Mucosa of gallbladder (tissue), 1 donor: Measurements from ENCODE around the gene KRTAP4-9. TPM values are rescaled to one million over a fixed set of nuclear protein-coding genes. Genes with fewer than 3 reads are reported as not detected.
"Not testable (repeated sequence)": the region's sequence is repeated elsewhere in the genome, so short reads cannot be mapped to it uniquely, and the experiment has no call there.

Experiments
- DNase-seq: peaks from one replicate; pipeline ENCODE4 v3.0.0-alpha.2; 2020; ENCODE audit warnings: low spot score
- total RNA-seq: library from RNA; stranded (reverse); gene quantifications from one replicate; pipeline ENCODE4 v1.2.1, GENCODE V29; 2021
- donor health status: DM: no; HTN: no; CAD: no.

Gene KRTAP4-9
- not detected for total RNA-seq

DNA sequence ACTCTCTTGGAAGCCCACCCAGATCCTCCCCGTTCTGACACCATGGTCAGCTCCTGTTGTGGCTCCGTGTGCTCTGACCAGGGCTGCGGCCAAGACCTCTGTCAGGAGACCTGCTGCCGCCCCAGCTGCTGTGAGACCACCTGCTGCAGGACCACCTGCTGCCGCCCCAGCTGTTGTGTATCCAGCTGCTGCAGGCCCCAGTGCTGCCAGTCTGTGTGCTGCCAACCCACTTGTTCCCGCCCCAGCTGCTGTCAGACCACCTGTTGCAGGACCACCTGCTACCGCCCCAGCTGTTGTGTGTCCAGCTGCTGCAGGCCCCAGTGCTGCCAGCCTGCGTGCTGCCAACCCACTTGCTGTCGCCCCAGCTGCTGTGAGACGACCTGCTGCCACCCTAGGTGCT is at the start of gene KRTAP4-9:
Gene KRTAP4-9 (plus strand): TSS at position 43 of the 400 bp plus-strand sequence. CDS start 0 bp downstream, at position 43.
- not testable (repeated sequence) for DNase-seq

DNA sequence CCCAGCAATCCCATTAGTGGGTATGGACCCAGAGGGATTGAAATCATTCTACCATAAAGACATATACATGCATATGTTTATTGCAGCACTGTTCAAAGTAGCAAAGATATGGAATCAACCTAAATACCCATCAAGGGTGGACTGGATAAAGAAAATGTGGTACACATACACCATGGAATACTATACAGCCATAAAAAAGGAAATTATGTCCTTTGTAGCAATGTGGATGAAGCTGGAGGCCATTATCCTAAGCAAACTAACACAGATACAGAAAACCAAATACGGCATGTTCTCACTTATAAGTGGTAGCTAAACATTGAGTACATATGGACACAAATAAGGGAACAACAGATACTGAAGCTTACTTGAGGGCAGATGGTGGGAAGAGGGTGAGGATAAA is 47.6 kb upstream of the KRTAP4-9 start:
- no peak for DNase-seq

DNA sequence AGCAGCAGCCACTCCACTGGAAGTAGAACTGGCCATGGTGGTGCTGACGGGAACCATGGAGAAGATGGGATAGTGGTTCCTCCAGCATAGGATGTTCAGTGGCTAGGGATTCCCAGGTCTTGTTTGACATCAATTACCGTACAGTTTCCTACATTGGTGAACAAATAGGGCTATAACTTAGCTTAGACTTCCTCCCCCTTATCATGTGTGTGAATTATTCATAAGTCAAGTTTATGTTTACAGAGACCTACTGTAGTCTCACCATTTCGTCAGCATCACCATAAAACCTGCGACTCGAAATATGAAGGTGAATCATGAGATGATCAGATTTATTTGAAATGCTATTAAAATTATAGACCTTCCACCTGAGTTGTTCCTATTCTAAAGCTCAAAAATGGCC is 46.4 kb upstream of the KRTAP4-9 start:
- no peak for DNase-seq

DNA sequence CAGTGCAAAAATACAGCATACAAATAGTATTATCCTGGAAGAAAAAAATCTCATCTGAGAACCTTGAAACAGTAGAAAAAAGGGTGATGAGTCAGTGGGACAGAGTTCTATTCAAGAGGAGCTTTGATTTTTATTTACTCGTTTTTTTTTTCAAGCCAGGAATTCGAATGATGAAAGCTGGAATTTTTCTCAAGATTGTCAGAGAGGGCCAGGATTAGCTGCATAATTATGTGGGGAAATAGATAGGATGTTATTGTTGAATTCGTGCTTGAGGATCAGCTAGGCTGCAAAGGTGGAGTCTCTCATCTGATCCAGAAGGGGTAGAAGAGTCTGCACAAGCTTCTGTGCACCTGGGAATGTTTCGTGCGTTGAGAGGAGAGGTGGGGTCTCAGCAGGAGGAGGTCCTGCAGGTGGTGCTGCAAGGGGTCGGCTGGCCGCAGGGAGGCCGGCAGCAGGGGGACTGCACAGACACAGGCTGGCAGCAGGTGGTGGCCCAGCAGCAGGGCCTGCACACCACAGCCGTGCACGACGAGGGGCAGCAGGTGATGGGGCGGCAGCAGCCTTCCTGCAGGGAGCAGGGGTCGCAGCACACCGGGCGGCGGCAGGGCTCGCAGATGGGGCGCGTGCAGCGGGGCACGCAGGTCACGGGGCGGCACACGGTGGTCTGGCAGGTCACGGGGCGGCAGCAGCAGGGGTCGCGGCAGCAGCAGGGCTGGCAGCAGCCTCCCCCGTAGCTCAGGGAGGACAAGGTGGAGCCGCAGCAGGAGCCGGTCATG is 45.7 kb upstream of the KRTAP4-9 start:
- DNase-seq: not testable (repeated sequence)

DNA sequence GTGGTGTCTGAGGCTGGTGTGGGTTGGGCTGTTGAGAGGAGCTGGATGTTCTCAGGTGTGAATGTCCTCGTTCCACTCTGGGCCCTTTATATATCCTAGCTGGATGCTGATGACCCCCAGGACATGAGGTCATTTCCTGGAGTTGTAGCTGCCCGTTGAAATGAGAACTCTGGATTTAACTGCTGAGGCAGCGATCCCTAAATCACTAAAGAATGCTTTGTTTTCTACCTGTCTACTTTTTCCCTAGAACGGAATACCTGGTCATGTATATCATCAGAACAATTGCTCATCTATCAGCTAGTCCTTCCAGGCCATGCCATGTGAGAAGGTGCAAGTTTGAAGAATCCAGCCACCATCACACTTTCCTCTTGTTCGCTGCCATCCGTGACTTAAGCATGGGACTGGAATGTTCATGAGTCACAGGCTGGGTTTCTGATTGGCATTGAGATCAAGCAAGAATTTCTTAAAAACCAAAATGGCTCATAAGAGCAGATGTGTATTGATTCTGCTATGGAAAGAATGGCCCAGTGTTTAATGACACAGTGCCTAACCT is 45.1 kb upstream of the KRTAP4-9 start, which contains the start of gene KRTAP2-3:
Gene KRTAP2-3 (minus strand): TSS at position 63 of the 553 bp plus-strand sequence. CDS start 64 bp downstream, outside the sequence.
- no peak for DNase-seq

DNA sequence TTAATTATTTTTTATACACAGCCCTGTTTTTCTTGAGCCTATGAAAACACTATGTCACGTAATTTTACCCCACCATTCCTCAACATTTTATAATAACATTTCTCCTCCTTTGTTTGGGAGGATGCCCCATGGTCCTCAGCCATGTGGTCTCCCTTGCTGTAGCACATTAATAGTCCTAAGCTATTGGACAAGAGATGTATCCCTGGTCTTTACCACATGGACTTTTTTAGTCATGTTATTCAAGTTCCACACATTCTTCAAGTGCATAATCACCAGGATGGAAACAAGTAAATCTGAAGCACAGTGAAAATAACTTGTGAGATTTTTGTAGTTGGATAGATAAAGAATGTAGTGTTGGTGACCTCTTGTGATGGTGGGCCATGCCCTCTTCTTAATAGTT is 43.2 kb upstream of the KRTAP4-9 start:
- DNase-seq: no peak

DNA sequence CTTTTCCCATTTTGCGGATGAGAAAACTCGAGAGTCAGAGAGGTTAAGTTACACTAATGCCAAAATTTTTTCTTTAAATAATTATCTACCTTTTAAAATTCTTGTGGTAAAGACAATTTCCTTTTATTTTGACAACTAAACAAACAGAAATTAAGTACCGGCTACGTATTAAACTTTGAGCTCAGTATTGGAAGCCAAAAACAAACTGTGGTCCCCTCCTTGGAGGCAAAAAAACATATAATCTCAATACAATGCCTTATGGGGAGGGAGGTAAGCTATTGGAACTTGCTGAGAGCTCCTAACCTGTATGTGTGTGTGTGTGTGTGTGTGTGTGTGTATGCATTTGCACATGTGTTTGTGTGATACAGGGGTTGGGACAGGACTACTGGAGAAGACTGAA is 41.7 kb upstream of the KRTAP4-9 start:
- DNase-seq: no peak

DNA sequence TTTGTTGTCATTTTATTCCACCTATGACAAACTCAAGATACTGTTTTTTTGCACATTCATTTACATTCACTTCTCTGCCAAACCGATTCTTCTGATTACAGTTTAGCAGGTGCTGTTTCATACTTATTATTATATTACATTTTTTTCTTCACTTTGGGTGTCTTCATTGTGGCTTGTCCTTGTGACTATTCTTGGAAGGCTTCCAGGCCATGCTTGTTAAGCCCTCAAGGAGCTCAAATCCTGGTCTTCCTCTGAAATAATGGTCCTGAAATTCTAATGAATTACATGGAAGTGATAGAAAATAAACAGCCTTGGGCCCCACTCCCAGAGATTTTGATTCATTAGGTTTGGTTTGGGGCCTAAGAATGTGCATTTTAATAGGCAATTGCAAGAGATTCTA is 40.9 kb upstream of the KRTAP4-9 start:
- DNase-seq: no peak

DNA sequence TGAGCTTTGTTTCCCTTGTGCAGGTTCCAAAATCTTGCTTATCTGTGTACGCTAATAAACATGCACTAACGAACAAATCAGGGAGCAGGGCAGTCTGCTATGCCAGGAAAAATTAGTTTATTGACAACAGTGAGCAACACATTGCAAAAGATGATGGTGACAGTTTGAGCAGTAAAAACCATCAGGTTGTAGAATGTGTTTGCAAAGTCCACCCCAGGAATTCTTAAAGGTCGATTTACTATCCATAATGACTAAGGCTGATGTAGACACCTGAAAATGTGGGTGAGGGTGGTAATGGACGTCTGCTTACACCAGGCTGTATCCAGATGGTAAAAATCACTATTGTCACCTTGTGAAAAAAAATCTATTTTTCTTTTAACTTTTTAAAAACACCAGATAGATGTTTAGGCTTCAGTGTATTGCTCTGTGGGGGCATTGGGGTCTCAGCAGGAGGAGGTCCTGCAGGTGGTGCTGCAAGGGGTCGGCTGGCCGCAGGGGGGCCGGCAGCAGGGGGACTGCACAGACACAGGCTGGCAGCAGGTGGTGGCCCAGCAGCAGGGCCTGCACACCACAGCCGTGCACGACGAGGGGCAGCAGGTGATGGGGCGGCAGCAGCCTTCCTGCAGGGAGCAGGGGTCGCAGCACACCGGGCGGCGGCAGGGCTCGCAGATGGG is 40.0 kb upstream of the KRTAP4-9 start:
- not testable (repeated sequence) for DNase-seq

DNA sequence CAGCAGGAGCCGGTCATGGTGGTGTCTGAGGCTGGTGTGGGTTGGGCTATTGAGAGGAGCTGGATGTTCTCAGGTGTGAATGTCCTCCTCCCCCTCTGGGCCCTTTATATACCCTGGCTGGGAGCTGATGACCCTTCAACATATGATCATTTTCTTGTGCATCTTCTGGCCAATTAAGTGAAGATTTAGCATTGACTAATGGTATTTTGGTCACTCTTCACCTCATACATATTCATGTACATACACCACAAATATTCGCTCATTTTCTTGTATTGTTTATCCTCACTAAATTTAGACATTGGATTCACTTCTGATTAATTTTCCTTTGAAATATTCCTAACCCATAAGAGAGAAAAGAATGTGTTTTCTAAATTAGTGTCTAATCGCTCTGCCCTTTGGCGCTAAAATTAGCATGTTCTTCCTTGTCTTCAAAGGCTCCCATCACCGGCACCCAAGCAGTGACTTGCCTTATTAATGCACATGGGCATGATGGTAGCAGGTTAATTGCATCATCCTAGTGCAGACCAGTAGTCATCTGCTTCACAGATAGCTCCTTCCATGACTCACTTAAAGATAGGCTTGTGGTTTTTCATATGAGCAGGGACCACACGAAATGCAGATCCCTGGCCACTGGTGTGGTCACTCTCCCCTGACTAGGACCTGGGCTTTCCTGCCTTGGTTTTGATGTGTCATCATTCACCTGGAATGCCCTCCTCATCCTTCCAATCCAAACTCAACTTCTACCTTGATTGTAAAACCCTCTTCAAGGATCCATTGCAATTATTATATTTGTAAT is 39.2 kb upstream of the KRTAP4-9 start, which contains the start of gene KRTAP2-4:
Gene KRTAP2-4 (minus strand): TSS at position 51 of the 796 bp plus-strand sequence. CDS start 34 bp downstream, at position 17.
- DNase-seq: no peak

DNA sequence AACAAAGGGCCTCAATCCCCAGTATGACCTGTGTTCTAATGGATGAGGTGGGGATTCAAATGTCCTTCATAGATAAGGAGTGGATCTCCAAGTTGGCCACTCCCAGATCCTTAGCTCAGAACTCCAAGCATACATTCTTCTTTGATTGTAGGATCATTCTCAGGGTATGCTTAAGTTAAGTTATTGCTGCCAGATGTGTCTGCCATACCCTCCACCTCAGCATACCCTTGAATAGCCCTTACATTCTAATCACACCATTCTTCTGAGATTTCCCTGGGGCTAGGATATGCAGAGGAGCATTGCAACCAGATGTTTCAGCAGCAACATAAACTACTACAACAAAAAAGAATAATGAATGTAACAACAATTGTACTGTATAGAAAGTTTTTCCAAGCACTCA is 37.9 kb upstream of the KRTAP4-9 start:
- DNase-seq: no peak

DNA sequence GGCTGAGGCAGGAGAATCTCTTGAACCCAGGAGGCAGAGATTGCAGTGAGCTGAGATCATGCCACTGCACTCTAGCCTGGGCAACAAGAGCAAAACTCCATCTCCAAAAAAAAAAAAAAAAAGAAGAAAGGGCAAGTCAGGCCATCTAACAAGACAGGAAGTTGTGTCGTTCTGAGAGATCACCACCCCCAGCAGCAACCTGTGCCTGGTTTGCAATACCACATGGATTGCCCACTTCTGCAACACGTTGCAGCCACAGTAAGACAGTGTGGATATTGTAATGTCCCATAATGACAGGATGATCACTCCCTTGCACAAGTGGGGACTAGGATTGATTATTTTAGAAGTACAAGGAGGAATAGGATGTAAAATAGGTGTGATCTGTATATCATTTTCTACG is 36.2 kb upstream of the KRTAP4-9 start:
- DNase-seq: no peak

DNA sequence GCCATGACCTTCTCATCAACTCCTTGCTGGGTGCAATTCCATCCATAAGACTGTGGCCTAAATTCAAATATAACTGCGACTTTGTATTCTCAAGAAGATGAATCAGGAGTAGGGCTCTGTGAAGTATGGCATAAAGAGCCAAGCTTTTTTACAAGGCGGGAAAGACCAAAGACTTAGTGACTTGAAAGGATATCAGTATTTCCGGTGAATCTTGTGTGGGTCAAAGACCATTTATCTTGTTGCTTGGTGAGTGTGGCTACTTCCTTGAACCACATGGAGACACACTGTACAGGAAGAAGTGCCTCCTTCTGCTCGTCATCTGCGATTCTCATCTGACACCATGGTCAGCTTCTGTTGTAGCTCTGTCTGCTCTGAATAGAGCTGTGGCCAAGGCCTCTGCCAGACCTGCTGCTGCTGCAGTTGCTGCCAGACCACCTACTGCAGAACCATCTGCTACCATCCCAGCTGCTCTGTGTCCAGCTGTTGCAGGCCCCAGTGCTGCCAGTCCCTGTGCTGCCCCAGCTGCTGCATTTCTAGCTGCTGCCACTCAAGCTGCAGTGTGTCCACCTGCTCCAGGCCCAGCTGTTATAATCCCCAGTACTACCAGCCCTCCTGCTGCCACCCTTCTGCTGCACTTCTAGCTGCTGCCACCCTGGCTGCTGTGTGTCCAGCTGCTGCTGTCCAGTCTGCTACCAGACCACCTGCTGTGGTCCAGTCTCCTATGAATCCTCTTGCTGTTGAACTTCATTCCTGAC is 33.4 kb upstream of the KRTAP4-9 start:
- DNase-seq: no peak

DNA sequence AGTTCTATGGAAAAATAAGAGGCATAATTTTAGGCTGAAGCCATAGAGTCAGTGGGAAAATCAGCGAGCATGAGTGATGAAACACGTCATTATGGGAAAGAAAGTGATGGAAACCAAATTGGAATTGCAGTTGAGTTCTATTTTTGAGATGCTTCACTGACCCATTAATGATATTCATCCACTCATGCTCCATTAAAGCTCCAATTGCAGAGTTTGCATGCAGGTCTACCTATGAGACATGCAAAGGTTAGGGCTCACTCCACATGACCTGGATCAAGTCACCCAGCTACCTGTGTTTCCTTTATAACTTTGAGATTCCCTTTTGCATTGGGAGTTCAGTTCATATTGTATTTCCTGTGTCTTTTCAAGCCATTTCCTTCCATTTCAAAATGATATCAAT is 31.5 kb upstream of the KRTAP4-9 start:
- no peak for DNase-seq

DNA sequence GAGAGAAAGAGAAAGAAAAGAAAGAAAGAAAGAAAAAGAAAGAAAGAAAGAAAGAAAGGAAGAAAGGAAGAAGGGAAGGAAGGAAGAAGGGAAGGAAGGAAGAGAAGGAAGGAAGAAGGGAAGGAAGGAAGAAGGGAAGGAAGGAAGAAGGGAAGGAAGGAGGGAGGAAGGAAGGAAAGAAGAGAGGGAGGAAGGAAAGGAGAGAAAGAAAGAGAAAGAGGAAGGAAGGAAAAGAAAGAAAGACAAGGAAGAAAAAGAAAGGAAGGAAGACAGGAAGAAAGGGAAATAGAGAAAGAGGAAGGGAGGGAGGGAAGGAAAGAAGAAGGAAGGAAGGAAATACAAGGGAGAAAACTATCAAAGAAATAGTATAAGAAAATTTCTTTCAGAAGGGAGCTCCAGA is 28.4 kb upstream of the KRTAP4-9 start:
- no peak for DNase-seq

DNA sequence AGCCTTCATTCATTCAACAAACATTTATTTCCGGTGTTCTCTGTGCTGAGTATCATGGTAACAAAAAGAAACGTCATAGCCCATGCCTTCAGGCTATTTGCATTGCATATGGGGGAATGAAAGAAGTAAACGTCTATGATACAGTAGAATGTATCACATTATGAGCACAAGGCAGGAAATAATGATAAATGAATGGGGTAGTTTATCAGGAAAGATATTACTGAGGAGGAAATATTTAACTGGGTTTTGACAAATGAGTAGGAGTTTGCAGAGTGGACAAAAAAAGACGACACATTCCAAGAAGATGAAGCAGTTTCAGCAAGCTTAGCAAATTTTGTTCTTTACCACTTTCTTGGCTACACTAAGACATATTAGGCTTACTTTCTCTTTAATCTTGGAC is 22.6 kb upstream of the KRTAP4-9 start:
- DNase-seq: no peak

DNA sequence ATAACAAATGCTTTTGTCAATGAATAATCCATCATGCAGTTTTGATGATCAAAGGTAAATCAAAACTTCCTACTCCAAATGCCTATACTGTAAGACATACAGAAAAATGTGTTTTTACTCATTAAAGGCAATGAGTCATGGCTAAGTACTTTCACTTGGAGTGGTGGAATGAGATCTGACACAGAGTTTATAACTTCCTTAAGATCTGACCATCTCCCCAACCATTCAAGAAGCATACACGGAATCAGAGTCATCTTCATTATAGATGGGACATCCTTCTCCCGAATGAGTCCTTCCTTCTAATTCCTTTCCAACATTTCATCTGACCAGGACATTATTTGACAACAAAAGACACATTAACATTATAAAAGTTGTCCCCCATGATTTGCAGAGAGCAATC is 21.8 kb upstream of the KRTAP4-9 start:
- DNase-seq: not testable (repeated sequence)

DNA sequence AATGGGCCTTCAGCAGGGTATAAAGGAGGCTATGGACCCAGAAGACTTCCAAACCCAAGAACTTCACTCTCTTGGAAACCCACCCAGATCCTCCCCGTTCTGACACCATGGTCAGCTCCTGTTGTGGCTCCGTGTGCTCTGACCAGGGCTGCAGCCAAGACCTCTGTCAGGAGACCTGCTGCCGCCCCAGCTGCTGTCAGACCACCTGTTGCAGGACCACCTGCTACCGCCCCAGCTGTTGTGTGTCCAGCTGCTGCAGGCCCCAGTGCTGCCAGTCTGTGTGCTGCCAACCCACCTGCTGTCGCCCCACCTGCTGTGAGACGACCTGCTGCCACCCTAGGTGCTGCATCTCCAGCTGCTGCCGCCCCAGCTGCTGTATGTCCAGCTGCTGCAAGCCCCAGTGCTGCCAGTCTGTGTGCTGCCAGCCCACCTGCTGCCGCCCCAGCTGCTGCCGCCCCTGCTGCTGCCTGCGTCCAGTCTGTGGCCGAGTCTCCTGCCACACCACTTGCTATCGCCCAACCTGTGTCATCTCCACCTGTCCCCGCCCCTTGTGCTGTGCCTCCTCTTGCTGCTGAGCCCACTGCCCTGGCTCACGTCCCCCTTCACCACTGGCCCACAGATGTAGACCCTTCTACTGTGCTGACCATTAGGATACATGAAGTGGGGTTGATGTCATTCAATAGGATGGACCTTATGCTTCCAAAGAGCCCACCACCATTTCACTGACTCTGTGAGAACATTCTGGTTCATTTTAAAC is 20.9 kb upstream of the KRTAP4-9 start, which contains the start of gene KRTAP4-7:
Gene KRTAP4-7 (plus strand): TSS at position 51 of the 757 bp plus-strand sequence. CDS start 57 bp downstream, at position 108.
- not testable (repeated sequence) for DNase-seq

DNA sequence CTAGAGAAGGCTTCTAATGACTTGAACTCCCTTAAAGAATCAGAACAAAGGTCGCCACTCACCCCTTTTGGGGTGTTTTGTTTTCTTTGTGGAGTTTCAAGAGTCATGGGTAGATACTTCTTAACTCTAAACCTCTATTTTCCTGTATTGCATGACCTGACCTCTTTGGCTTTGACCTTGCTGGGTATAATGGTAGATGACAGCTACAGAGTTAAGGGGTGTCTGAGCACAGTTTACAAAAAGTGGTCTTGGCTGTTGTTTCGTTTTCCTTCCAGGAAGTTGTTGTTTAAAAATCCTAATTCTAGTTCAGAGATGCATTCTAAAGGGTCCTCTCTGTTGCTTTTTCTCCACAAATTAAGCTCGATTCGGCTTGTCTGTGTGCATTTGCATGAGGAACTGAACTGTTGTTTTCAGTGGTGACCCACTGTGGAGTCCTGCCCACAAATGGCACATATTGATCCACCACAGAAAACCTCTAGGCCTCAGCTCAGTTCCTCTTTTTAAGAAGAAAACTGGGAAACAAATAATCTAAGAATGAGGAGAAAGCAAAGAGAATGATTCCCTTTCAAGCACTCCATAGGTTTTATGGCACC is 16.3 kb upstream of the KRTAP4-9 start:
- DNase-seq: not testable (repeated sequence)

DNA sequence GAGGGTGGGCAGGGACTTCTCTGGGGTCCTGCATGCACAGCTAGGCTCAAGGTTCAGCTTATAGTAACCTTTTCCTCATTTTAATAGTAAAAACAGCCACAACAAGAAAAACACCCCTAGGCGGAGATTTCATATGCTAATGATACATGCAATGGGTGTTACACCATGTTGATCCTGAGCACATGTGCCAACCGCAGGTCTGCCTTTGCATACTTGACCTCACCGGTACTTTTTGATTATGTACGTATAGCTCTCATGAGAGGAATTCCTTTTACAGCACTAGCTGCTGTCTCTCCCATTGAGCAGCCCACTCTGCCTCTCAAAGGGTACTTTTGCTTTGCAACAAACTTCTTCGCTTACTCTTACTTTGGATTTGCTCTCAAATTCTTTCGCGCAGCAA is 9.1 kb upstream of the KRTAP4-9 start:
- DNase-seq: no peak
